Mesenteric fat pad (tissue), 1 donor: Measurements from ENCODE around the gene XKR7. TPM values are rescaled to one million over a fixed set of nuclear protein-coding genes. Genes with fewer than 3 reads are reported as not detected.
"Not testable (repeated sequence)": the region's sequence is repeated elsewhere in the genome, so short reads cannot be mapped to it uniquely, and the experiment has no call there.

Source experiments
- DNase-seq: peaks from one replicate; pipeline ENCODE4 v3.0.0-alpha.2; 2020; ENCODE audit warnings: low spot score
- long read RNA-seq: library from polyadenylated mRNA; unstranded; transcript quantifications from one replicate; pipeline ENCODE4 v2.0.0, GENCODE V29; 2020
- total RNA-seq: library from RNA; stranded (reverse); fragmentation: NEBNext Ultra II Directional; extraction: Animal tissue kit (Norgen Biotek cat#: 25700); gene quantifications from one replicate; pipeline ENCODE4 v1.2.1, GENCODE V29; 2021
- donor health status: DM: yes; HTN: yes; CAD: no.

XKR7 gene
- not detected for total RNA-seq
- long read RNA-seq, result 0 reads

DNA sequence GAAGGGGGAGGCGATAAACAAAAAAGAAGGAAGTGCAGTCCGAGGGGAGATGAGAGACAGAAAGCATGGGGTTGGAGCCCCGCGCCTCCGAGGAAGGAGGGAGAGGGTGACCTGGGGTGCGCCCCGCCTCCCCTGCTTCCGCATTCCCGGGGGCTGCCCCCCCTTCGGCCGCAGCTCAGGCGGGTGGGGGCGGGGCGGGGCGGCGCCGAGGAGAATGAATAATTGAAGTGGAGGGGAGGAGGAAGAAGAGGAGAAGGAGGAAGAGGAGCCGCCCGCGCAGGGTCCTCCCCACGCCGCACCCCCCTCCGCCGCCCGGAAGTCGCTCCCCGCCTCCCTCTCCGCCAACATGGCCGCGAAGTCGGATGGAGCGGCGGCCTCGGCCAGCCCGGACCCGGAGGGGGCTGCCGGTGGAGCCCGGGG, at the start of gene XKR7:
XKR7 (plus strand) TSS at position 322 of the 420 bp plus-strand sequence; CDS start at position 347, 25 bp downstream.
- DNase-seq, result no peak

GRCh38 chr20:31918466-31919105, 49.4 kb upstream of the XKR7 start:
- DNase-seq, result no peak

- DNase-seq, result no peak
Measured at GRCh38 chr20:31919410-31920155, 48.4 kb upstream of the XKR7 start.

DNA sequence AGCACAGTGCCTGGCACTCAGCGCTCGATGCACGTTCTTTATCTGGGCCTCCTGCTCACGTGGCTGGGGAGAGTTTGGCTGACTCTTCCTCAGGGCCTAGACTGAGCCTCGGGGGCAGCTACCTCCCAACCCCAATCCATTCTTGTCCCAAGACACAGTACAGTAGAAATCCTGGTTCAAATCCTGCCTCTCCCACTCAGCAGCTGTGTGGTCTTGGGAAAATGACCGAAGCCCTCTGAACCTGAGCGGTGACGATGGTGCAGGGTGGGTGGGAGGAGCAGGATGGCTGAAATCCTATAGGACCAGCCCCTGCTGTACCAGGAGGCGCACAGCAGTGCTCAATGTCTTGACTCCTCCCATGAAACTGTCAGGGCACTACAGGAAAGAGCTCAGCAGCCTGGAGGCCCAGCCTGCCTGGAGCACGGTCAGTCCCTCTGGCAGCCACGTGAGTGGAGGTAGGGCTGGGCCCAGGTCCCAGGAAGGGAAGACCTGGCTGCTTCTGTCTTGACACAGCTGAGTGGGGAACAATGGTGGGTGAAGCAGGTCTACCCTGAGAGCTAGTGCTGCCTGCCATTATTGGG, 47.6 kb upstream of the XKR7 start:
- DNase-seq, result no peak

DNA sequence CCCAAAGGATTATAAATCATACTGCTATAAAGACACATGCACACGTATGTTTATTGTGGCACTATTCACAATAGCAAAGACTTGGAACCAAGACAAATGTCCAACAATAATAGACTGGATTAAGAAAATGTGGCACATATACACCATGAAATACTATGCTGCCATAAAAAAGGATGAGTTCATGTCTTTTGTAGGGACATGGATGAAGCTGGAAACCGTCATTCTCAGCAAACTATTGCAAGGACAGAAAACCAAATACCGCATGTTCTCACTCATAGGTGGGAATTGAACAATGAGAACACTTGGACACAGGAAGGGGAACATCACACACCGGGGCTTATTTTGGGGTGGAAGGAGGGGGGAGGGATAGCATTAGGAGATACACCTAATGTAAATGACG, 46.5 kb upstream of the XKR7 start:
- not testable (repeated sequence) for DNase-seq

GRCh38 chr20:31922181-31922580, 45.8 kb upstream of the XKR7 start:
- DNase-seq, result no peak

DNA sequence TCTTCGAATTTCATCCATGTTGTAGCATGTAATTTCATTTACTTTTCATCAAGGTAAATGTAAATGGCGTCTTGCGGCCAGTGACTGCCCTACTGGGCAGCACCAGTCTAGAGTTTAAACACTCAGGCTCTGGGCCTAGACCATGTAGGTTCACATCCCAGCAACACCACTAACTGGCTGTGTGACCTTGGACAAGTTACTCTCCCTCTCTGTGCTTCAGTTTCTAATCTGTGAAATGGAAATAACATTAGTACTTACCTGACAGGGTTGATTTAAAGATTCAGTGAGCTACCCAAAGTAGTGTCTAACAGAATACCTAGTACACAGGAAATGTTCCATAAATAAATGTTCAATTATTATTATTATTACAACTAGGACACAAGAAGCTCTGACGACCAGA, 45.4 kb upstream of the XKR7 start:
- DNase-seq, result no peak

- DNase-seq, result no peak
Measured at GRCh38 chr20:31923388-31924331, 44.3 kb upstream of the XKR7 start.

DNA sequence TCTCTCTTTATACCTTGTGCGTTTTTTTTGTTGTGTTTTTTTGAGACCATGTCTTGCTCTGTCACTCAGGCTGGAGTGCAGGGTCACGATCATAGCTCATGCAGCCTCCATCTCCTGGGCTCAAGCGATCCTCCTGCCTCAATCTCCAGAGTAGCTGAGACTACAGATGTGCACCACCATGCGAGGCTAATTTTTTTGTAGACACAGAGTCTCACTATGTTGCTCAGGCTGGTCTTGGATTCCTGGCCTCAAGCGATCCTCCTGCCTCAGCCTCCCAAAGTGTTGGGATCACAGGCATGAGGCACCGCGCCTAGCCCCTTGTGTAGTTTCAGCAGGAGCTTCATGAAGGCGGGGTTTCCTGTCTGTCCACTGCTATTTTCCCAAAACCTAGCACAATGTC, 43.4 kb upstream of the XKR7 start:
- no peak for DNase-seq

GRCh38 chr20:31925631-31926030, 42.3 kb upstream of the XKR7 start:
- no peak for DNase-seq

- no peak for DNase-seq
Measured at GRCh38 chr20:31926493-31926892, 41.5 kb upstream of the XKR7 start.

DNA sequence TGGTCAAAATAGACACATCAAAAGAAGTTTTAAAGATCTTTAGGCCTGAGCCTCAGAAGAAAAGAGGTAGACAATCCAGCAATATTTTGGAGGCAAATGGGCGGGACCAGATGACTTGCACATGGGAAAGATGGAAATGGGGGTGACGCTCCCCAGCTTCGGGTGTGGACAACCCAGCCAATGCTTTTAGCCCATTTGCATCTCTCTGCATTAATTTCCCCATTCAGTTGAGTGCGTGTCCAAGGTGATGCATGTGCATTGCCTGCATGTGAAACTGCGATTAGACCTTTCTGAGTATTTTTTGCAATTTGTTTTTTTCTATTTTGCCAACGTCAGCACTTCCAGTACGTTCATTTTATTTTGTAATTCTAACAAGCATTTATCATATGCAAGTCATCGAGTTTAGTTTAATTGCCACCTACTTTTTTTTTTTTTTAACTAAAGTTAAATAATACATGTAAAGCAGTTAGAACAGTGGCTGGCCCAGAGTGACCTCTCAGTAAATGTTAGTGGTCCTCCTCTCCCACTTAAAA, 40.3 kb upstream of the XKR7 start:
- DNase-seq, result no peak

DNA sequence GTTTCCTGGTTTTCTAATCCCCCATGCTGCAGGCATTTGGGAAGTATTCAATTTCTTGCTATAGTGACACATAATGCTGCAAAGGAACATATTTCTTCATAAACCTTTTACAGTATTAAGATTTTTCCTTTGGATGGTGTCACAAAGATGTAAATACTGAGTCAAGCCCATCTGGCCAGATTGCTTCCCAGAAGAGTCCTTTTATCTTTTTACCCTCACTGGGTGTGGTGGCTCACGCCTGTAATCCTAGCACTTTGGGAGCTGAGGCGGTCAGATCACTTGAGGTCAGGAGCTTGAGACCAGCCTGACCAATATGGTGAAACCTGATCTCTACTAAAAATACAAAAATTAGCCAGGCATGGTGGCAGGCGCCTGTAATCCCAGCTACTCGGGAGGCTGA, 38.3 kb upstream of the XKR7 start:
- DNase-seq, result not testable (repeated sequence)

DNA sequence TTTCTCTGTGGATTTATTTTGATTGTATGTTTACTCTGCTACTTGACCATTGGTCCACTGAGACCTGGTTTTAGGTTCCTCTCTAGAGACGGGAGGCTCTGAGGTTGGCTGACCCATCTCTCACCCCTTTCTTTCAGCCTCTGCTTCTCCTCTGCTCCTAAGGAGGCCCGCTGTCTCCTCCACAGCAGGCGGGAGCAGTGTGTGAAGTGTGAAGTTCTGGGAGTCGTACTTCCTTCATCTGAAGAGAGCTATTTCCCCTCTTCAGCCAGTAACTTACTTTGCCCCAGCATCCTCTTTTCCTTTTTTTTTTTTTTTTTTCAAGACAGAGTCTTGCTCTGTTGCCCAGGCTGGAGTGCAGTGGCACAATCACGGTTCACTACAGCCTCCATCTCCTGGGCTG, 37.2 kb upstream of the XKR7 start:
- no peak for DNase-seq

DNA sequence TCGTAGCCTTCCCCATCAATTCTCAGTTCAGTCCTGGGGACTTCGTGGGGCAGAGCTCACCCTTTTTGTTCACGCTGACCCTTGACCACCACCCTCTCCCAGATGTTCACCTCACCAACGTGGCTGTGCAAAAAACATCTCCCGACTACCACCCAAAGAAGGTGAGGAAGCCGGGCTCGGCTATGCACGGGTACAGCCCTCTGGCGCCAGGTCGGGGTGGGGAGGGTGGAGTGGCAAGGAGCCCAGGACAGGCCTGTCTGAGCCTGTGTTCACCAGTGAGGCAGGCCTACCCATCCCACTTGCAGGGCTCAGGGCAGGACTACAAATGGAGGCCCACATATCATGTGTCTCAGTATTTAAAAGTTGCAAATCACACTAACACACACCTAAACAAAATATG, 34.3 kb upstream of the XKR7 start:
- DNase-seq, result no peak

- DNase-seq, result no peak
Measured at GRCh38 chr20:31934491-31934890, 33.5 kb upstream of the XKR7 start.

DNA sequence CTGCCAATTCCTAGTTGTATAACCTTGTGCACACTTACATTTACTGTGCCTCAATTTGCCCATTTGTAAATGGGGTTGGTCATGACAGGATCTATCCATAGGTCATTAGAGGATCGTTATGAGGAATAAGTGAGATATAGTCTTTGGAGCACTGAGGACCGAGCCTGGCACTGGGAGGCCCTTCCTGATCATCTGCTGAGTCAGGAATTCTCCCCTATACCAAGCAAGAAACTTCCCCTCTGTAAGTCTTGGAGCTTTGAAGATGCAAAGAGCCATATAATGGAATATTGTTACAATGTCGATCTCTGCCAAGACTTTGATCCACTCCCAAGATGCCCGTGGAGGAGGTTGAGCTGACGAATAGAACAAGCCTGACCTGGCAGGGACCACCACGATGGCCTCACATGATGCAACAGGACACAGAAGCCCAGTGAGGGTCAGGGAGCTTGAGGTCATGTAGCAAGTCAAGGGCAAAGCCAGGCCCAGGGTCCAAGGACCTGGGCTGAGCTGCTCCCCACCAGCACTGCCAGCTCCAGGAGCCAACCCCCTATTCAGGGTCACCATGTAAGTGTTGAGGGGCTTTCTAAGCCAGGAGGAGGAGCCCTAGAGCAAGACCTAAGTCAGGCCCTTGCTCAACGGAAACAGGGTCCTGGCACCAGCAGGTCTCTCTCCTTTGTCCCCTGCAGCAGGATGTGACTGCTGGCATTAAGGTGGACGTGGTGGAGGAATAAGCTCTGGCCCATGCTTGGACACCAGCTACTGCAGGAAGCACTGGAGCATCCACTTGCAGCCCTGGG, 32.8 kb upstream of the XKR7 start:
- no peak for DNase-seq

GRCh38 chr20:31936420-31936819, 31.5 kb upstream of the XKR7 start:
- DNase-seq, result no peak

DNA sequence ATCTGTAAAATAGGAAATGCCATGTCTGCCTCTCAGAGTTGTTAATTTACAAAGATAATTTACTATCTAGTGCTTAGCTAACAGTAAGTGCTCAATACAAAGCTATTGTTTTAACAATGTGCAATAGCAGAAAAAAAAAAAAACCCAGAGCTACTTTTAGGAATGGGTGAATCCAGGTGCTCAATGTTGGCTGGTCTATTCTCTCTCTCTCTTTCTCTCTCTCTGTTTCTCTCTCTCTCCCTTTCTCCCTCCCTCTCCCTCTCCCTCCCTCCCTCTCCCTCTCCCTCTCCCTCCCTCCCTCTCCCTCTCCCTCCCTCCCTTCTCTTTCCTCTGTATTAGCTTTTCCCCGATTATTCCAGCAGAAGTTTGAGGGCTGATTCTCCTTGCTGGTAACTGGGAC, 30.1 kb upstream of the XKR7 start:
- no peak for DNase-seq

GRCh38 chr20:31939661-31940060, 28.3 kb upstream of the XKR7 start:
- DNase-seq, result no peak
